Right lobe of liver (tissue), 4 donors: ENCODE measurements around the gene CSF2.

ENCODE experiments used
- POLR2A ChIP-seq: fragments of 450-650 bp; IDR thresholded peaks from one replicate; pipeline ENCODE4 v1.6.1; 2017; ENCODE audit warnings: antibody characterized with exemption, mild to moderate bottlenecking
- TF ChIP-seq, protein P1 (sequence below), 4 donors: fragments of 200-600 bp in 3 of 4; fragments of 450-650 bp in 1 of 4; IDR thresholded peaks; one replicate each; pipeline versions ENCODE4 v1.5.1 to v1.8.0; 2016 to 2022; ENCODE audit warnings: antibody characterized with exemption in 4 of 4, mild to moderate bottlenecking in 2 of 4
- donor health status: DM: no; HTN: no; CAD: no.
- donor health status: DM: no; HTN: no; CAD: no.
- donor health status: DM: no; HTN: yes; CAD: no.

GRCh38 chr5:132050136-132050535 is 23.5 kb upstream of the CSF2 start:
- TF ChIP-seq, protein P1, sequence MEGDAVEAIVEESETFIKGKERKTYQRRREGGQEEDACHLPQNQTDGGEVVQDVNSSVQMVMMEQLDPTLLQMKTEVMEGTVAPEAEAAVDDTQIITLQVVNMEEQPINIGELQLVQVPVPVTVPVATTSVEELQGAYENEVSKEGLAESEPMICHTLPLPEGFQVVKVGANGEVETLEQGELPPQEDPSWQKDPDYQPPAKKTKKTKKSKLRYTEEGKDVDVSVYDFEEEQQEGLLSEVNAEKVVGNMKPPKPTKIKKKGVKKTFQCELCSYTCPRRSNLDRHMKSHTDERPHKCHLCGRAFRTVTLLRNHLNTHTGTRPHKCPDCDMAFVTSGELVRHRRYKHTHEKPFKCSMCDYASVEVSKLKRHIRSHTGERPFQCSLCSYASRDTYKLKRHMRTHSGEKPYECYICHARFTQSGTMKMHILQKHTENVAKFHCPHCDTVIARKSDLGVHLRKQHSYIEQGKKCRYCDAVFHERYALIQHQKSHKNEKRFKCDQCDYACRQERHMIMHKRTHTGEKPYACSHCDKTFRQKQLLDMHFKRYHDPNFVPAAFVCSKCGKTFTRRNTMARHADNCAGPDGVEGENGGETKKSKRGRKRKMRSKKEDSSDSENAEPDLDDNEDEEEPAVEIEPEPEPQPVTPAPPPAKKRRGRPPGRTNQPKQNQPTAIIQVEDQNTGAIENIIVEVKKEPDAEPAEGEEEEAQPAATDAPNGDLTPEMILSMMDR (IDR thresholded peaks at IDR 0.05): no peak
- TF ChIP-seq POLR2A: no peak
